IPS DF 4.7 (cell line): ENCODE measurements around the gene LYRM1.
"Not testable (repeated sequence)": the region's sequence is repeated elsewhere in the genome, so short reads cannot be mapped to it uniquely, and the experiment has no call there.

Source experiments
- DNase-seq: peaks from one replicate; pipeline ENCODE4 v3.0.0-alpha.2; 2013; ENCODE audit warnings: low spot score; ENCODE audit errors: extremely low read depth

LYRM1 gene

DNA sequence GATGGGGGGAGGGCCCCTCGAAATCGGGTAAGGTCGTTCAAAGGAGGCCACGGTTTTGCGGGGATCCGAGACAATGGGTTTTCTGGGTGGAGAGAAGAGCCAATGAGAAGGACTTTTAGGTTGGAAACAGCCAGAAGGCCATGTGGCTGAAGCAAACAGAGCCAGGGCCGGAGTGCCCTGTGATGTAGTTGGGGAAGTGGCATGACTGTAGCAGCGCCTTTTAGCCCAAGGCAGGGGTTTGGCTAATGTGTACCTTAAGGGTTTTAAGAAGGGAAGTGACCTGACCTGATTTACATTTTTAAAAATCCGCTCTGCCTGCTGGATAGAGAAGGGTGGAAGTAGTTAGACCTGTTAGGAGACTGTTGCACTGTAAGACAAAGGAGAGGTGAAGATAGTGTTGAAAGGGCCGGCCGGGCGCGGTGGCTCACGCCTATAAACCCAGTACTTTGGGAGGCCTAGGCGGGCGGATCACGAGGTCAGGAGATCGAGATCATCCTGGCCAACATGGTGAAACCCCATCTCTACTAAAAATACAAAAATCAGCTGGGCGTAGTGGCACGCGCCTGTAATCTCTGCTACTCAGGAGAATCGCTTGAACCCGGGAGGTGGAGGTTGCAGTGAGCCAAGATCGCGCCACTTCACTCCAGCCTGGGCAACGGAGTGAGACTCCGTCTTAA is 1.0 kb downstream of the LYRM1 start:
- no peak for DNase-seq

DNA sequence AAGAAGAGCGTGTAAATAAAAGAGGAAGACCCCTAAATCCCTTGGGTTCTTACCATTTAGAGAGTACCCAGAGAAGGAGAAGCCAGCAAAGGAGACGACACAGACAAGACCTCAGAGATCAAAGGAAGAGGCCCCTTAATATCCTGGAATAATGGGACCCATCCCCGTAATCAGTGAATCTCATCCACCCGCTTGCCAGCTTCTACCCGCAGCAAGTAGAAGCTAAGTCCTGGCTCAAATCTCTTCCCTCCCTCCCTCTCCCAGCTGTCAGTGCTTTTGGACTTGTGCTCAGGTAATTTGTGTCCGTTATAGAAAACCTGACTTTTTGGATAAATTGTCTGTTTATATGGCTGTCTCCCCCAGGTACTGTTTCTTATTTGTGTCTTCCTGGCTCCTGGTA is 1.9 kb downstream of the LYRM1 start:
- no peak for DNase-seq

DNA sequence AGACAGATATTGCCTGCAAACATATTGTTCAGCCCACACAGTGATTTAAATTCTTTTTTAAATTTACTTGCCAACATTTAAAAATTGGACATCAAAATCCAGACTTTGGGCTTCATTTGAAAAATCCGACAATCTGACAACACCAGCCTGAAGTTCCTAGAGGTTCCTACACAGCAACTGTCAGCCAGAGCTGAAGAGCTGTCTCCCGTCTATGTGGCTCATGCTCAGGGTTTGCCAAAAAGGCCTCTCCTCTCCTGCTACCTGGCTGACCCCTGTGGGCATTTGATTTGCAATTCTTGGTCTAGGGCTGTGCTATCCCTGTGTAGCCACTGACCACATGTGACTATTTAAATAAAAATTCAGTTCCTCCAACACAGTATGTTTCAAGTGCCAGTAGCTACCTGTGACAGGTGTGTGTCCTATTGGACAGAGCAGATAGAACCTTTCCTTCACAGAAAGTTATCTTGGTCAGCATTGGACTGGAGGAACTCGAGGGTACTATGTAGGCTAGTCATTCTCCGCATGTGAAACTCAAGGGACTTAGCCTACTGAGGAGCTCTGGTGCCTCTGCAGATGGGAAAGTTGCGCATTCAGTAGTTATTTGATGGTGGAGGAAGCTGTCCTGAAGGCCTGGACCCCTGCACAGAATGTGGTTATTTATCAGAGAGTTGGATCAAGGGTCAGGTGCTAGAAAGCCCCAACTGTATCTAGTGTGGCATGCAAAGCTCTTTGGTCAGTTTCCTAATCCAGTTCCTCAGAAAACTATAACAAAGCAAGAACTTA is 2.7 kb downstream of the LYRM1 start:
- no peak for DNase-seq

DNA sequence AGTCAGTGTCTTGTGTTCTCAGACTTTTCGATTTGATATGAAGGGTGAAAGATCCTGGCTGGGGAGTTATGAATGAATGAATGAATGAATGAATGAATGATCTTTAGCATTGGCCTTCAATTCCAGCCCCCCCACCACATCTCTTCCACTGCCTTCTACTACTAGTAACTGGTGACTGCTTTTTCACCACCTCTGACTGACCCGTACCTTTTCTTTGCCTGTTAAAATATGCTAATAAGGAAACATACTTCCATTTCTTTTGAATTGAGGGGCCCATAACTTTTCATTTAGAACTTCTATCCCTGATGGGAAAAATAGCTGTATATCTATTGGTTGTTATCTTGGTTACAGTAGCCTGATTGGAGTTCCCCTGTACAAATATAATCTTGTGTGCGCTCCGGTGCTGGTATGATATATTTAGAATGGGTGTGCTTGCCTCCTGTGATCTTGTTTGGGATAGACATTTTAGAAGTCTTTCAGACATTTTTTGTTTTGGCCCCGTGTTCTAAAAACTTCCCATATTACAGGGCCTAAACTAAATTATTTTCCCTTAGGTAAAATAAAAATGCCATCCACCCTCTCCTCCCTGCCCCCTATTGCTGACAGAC is 3.4 kb downstream of the LYRM1 start:
- DNase-seq: no peak

DNA sequence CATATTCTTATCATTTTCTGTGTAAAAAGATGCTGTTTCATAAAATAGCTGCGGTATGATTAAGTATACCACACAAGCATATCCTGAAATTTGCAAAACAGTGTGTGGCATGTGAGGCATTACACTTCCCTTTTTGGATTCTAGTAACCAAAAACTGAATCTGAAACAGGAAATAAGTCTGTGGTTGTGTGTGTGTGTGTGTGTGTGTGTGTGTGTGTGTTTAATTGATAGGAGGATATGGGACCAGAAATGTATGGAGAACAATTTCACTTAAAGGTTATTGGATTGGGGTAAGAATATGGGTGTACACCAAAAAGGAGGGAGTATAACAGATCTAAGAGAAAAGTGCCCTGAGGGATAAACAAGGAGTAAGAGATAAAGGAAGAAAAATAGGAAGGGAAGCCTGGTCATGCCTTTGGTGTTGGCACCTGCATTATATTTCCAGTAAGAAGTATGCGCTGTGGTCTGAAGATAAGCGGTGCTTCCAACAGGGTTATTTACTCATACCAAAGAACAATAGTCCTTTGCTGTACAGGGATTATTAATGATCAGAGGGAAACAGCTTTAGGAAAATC is 4.0 kb downstream of the LYRM1 start:
- no peak for DNase-seq

DNA sequence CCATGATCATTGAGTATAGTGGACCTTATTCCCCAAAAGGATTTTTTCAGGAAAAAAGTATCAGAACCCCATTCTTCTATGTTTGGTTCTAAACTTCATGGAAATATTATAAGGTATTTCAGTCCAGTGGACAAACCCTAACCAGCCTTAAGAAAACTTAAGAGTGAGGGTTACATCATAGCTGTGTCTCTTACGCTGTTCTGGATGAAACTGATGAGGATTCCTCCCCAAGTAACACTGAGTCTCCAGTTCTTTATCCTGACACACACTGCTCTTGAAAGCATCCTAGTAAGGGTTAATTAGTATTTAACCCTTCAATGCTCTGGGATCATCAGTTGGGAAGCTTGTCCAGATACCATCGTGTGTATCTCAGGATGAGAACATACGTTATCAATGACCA is 5.0 kb downstream of the LYRM1 start:
- DNase-seq: no peak

DNA sequence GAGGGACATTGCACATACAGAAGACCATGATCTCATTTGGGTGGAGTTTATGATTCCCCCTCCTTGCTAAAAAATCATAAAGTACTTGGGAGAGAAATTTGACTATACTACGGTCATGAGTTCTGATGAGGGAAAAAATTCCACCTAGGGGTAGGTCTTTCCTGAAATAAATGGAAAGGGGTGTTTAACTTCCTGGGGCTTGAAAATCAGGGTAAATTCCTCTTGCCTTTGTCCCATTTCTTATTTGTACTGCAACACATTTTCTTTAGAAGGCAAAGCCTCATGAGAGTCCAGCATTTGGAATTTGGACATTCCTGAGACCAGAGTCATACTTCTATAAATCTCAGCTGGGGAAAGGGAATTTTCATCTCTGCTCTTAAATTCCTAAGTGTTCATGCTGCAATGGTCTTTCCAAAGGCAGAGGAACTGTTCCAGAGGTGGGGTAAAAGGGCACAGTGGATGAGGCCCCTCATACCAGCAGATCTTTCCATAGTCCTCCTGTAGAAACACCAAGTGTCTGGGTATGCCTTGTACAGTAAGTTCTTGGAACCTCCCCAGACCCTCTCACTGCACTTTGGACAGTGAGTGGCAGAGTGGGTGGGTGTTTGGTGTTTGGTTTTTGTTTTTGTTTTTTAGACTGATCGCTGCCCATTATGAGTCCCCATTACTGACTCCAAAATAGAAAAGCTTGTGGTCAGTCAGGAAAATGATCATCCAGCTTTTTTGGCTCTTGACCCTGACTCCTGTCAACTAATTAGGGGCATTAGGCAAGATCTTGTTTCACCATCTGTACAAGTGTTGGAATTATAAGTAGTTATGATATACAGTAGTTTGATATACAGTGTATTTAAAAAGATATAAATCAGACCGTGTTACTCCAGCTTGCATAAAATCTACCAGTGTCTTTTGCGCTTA is 6.0 kb downstream of the LYRM1 start:
- no peak for DNase-seq

DNA sequence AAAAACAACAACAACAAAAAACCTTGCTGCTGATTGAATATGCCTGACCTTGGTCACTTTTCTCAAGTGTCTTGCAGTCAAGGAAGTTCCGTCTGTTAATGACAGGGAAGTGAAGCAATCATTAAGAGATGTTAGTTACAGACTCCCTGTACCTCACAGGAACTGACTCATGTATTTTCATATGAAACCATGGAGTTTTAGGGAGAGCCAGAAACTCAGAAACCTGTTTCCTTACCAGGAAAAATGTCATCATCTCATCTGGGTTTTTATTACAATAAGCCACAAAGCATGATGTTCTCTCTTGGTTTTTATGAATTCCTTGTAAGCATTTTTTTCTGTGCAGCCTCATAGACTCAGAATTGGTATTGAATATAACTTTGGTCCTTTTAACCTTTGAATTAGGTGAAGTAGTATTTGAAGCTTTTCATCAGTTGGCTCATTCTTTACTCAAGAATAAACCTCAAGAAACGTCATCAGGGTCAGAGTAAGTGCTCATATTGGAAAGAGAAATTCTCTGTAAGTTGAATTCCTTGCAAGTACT is 10.3 kb downstream of the LYRM1 start:
- DNase-seq: no peak

DNA sequence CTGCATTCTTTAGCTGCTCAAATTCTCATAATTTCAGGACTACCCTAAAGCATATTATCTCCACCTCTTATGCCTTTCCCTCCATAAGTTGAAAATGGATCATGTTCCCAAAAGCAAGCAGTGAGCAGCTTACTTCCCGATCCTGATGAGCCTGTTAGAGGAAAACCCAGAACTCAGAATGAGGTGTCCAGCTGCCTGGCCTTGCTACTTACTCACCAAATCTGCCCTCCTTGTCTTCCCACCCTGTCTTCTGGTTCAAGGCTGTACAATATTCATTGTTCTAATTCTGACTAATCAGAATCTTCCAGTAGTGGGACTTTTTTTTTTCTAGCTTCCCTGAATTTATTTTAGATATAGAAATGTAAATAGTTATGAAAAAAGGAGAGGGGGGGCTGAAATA is 10.8 kb downstream of the LYRM1 start:
- no peak for DNase-seq

DNA sequence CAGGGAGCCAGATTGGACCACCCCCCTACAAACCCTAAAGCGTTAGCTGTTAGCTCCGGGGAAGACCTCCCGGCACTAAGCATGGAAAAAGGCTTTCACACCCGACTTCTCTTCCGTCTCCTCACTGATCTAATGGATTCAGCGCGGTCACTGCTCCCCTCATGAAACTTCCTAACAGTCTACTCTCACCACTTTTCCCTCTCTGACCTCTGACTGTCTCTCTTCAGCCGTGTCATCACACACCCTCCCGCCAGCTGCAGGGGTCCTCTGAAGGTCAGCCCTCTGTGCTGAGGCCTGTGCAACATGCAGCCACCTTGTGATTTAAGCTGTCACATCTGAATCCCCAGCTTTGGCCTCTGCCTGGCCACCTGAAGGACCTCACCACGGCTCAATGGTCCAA is 15.7 kb downstream of the LYRM1 start:
- no peak for DNase-seq

DNA sequence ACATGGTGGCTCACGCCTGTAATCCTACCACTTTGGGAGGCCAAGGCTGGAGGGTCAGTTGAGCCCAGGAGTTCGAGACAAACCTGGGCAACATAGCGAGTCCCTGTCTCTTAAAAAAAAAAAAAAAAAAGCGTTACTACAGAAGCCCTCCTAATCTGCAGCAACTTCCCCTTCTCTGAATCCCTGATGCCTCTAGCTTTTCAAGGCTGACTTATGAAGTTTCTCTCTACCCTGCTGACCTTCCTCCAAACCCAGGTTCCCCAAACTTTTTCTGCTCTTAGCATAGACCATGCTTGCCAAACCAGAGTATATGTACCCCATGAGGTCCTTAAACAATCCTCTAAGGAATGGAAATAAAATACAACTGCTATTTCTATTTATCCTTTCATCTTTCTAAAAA is 16.4 kb downstream of the LYRM1 start:
- no peak for DNase-seq

DNA sequence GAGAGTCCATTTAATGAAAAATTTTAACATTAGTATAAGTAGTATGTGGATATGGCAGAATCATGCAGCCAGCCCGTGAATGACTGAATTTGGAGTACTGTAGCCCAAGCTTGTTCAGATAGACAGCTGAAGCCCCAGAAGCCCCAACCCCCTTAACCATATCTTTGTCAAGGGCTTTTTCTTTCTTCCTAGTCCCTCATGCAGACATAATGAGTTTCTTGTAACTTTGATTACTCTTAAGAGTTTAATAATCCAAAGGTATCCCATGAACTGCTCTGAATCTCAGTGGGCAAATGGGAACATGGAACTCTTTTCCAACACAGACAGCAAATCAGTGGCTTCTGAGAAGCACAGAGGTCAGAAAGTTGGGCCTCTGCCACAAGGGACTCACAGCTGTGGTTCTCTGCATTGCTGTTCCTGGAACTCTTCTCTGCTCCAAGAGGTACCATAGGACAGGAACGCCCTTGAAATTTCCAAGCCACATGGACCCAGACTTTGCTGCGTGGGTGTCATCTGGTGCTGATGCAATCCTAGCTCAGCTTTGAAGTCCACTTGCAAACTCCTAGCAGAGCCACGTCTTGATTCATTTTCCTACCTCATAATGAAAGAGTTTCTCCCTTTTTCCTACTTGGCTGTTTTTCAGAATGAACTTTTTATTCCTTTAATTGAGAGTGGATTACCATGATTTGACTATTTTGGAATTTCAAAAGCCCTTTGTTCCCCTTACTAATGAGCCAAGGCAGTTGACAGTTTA is 18.1 kb downstream of the LYRM1 start:
- DNase-seq: no peak

DNA sequence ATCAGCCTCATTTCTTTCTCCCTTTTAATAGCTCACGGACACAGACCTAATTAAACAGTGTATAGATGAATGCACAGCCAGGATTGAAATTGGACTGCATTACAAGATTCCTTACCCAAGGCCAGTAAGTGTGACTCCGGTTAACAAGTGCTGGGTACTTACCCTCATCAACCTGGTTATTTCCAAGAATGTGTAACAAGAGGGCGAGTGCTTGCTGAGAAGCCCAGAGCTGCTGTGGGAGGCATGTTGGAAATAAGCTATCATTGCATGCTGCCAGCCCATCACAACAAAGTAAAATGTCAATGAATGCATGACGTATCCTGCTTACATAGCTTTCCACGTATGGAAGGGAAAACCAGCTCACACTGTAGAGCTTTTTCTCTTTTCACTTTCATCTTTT is 19.5 kb downstream of the LYRM1 start:
- no peak for DNase-seq

DNA sequence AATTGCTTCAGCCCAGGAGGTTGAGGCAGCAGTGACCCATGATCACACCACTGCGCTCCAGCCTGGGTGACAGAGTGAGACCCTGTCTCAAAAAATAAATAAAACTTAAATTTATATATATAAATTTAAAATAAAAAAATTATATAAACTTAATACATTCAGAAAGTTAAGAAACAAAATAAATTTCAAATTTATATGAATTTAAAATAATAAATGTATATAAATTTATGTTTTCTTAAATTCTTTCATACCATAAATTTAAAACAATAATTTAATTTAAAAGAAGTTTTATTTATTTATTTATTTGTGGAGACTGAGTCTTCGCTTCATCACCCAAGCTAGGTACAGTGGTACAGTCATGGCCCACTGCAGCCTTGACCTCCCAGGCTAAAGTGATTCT is 20.2 kb downstream of the LYRM1 start:
- DNase-seq: no peak

DNA sequence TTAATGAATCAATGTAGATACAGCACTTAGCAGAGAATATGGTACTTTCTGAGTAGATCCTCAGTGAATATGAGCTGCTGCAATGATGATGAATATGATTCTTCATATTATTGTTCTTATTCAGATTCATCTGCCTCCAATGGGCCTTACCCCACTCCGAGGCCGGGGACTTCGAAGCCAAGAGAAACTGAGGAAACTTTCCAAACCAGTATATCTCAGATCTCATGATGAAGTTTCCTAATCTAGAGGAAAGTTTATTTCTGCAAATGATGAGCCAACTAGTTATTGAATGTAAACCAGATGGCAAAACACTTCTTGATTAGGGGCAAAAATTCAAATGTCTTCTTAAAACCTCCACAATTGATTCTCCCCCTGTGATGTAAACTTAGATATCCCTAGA is 23.3 kb downstream of the LYRM1 start:
- no peak for DNase-seq

DNA sequence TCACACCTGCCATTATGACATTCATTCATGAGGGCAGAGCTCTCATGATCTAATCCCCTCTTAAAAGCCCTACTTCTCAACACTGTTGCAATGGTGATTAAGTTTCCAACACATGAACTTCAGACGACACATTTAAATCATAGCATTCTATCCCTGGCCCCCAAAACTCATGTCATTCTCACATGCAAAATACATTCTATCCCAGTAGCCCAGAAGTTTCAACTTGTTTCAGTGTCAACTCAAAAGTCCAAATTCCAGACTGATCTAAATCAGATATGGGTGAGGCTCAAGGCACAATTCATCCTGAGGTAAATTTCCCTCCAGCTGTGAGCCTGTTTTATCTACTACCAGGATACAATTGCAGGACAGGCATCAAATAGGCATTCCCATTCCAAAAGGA is 25.2 kb downstream of the LYRM1 start:
- no peak for DNase-seq

DNA sequence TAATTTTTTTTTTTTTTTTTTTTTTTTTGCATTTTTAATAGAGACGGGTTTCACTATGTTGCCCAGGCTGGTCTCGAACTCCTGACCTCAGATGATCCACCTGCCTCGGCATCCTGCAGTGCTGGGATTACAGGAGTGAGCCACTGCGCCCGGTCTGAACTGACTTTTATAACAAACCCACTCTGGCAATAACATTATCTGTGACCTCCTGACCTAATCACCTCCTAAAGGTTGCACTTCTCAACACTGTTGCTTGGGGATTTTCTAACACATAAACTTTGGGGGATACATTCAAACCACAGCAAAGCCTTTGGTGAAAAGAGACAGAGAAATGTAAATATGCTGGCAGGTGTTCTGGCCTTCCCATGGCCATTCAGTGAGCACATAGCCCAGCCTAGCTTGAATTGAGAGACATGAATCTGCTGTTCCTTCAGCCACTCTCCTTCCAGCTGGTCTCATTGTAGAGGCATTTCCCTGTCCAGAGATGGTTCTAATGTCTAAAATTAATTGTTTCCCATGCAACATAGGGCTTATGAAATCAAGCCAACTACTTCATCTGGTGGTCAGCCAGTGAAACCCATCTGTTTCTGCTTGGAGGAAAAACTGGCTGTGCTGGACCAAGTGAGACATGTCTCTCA is 28.3 kb downstream of the LYRM1 start:
- no peak for DNase-seq

DNA sequence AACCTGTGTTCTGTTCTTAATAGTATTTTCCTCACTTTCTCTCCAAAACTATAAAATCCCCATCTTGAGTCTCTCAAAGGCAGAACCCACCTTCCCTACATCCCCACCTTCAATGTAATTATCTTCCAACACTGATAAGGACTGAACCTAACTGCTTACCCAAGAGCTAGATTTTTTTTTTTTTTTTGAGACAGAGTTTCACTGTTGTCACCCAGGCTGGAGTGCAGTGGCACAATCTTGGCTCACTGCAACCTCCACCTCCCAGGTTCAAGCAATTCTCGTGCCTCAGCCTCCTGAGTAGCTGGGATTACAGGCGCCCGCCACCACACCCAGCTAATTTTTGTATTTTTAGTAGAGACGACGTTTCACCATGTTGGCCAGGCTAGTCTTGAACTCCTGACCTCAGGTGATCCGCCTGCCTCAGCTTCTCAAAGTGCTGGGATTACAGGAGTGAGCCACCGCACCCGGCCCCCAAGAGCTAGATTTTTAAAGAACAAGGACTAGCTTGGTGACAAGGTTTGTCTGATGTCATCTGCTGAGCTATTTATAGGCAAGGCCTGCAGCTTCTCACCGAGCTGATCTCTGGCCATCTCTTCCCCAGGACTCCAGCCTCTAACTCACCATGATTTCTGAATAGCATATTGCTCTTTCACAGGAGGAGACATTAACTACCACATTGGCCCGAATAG is 29.2 kb downstream of the LYRM1 start:
- DNase-seq: not testable (repeated sequence)

DNA sequence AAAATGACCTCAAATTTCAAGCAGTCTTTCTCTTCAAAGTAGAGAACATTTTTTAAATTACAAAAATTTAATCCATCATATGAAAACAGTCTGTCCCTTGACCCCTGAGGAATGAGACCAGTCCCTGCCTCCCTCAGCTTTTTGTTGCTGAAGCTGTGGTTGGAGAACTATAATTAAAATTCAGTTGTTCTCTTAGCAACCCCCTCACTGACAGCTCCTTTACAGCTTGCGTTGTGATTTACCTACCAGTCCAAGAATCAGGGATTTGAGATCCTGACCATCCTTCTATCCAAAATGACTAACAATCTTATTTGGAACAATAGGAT is 29.8 kb downstream of the LYRM1 start:
- no peak for DNase-seq
